Mesenteric fat pad (tissue), 1 donor: Measurements from ENCODE around the gene C22orf31. TPM values are rescaled to one million over a fixed set of nuclear protein-coding genes. Genes with fewer than 3 reads are reported as not detected.
A peak's percentile ranks its signal among the peaks of the same experiment; 100 is the strongest.

Source experiments
- DNase-seq: peaks from one replicate; pipeline ENCODE4 v3.0.0-alpha.2; 2020; ENCODE audit warnings: low spot score
- total RNA-seq: library from RNA; stranded (reverse); fragmentation: NEBNext Ultra II Directional; extraction: Animal tissue kit (Norgen Biotek cat#: 25700); gene quantifications from one replicate; pipeline ENCODE4 v1.2.1, GENCODE V29; 2021
- donor health status: DM: yes; HTN: yes; CAD: no.

Gene C22orf31
- total RNA-seq, 1 donor from 2014 or later = not detected

DNA sequence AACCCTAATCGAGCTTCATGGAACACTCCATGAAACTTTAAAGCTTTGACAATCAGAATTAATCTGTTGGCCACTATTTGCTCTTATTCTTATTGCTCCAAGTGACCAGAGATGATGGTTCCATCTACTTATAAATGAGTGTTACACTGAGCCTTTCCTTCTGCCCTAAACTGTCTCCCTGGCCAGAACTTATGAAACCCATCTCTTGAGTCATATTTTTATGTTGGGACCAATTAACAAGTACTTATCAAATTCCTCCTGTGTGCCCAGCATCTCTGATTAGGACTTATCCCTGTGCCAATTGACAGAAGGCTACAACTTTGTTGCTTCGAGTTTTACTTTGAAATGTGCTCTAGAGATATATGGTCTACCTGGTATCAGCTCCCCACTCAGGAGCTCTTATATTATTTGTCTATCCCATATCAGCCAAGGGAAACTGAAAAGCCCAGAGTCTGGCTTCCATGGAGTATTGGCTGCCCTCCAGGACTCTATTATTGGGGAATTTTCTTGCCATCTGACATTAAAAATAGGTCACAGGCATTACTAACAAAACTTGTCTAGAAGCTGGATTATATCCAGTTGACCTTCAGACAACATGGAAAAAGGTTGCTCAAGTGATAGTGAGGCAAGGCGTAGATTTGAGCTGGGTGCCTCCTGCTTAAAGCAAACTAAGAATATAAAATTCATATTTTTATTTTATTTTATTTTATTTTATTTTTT, 20.0 kb upstream of the C22orf31 start:
- DNase-seq = no peak

- DNase-seq = no peak
Observed at GRCh38 chr22:29080106-29080975, 18.7 kb upstream of the C22orf31 start.

GRCh38 chr22:29079218-29079901, 17.7 kb upstream of the C22orf31 start:
- DNase-seq = no peak

- no peak for DNase-seq
Observed at GRCh38 chr22:29078869-29079207, 17.2 kb upstream of the C22orf31 start.

DNA sequence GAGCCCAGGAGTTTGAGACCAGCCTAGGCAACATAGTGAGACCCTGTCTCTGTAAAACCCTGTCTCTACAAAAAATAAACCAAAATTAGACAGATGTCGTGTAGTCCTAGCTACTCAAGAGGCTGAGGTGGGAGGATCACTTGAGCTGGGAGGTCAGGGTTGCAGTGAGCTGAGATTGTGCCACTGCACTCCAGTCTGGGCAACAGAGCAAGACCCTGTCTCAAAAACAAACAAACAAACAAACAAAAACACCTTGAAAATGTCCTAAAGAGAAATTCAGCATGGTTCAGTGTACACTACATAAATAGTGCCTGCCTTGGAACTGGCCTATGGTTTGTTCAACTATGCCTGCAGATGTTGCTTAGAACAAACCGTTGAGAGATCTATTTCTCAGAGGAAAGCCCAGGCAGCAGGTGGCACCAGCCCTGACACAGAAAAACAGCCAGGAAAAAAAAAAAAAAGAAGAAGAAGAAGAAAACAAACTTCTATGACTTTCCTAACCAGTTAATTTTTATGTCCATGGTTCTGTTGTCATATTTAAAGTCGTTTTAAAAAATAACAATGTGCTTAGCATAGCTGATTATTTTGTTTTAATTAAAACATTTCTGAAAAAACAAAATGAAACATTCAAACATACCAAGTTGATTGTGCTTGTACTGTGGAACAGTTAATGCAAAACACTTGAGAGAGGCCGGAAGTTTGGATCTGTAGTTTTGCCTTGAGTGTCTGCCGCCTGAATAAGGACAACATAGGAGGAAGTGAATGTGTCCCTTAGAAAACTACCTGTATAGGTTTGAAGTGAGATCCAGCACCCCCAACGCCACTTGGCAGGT, 16.6 kb upstream of the C22orf31 start:
- DNase-seq = no peak

- no peak for DNase-seq
Observed at GRCh38 chr22:29074276-29074772, 12.7 kb upstream of the C22orf31 start.

GRCh38 chr22:29073618-29074275, 12.1 kb upstream of the C22orf31 start:
- DNase-seq = no peak

GRCh38 chr22:29072979-29073617, 11.5 kb upstream of the C22orf31 start, which contains the start of gene KREMEN1:
Gene KREMEN1, plus strand, starts transcription at chr22:29073035. Its CDS starts 96 bp downstream, at chr22:29073131.
- DNase-seq = no peak

DNA sequence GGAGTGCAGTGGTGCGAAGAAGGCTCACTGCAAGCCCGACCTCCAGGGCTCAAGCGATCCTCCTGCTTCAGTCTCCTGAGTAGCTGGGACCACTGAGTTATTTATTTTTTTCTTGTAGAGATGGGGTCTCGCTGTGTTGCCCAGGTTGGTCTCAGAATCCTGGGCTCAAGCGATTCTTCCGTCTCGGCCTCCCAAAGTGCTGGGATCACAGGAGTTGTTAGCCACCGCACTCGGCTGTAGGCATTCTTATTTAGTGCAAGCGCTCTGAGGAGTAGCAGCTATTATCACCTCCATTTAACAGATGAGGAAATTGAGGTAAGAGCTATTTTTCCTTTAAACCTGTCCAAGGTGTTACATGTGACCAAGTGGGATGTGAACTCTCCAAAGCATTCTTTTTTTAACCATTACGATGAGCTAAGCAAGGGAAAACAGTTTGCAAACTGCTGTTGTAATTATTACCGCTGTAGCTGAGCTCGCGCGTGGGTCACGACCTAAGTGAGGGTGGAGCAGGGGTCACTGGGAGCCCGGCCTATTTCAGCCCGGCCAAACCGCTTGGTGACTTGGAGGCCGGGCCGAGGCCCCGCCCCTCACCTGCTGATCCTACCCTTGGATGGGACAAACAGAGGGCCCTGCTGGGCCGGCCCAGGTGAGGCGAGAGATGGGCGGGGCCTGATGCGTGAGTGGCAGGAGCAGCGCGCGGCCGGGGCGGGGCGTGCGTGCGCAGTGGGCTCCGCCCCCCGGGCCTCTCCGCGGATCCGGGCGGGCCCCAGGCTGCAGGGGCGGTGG, 10.8 kb upstream of the C22orf31 start:
- peak; percentile 93 for DNase-seq

GRCh38 chr22:29071261-29072045, 9.8 kb upstream of the C22orf31 start:
- no peak for DNase-seq

DNA sequence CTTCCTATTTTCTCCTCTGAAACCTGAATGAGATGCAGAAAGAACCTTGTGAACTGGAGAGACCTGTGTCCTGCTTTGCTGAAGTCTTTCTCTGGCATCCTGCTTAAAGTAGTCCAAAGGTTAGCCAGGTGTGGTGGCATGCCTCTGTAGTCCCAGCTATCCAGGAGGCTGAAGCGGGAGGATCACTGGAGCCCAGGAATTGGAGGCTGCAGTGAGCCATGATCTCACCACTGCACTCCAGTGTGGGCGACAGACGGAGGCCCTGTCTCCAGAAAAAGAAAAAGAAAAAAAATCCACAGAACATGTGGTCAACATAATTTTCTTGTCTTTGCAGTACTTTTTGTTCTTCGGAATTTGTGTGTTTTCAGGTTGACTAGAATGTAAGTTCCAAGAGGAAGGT, 8.9 kb upstream of the C22orf31 start:
- no peak for DNase-seq

- no peak for DNase-seq
Observed at GRCh38 chr22:29069463-29069862, 7.8 kb upstream of the C22orf31 start.

- no peak for DNase-seq
Observed at GRCh38 chr22:29065468-29066190, 4.0 kb upstream of the C22orf31 start.

GRCh38 chr22:29062286-29062821, 723 bp upstream of the C22orf31 start:
- no peak for DNase-seq

- DNase-seq = no peak
Observed at GRCh38 chr22:29060931-29061330, 700 bp downstream of the C22orf31 start.

- no peak for DNase-seq
Observed at GRCh38 chr22:29060251-29060869, 1.3 kb downstream of the C22orf31 start.

DNA sequence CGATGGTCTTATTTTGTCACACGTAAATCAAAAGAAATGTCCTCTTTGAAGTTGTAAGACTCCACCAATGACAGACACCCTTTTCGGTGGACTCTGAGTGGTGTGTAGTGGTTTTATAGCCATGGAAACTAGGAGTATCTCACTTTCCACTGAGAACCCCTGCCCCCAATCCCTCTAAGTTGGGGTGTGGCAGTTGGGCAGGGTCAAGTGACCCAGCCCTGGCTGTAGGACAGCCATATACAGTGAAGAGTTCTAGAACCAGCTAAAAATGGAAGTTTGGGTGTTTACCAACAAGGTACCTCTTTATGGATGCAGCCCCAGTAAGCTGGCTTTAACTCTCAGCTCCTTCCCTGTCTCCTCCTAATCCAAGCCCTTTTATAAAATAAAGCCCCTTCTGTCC, 5.2 kb downstream of the C22orf31 start:
- no peak for DNase-seq
